GM12865 (cell line): ENCODE results near the gene TIPIN.

ENCODE experiments used
- DNase-seq: peaks from one replicate; pipeline ENCODE4 v3.0.0; 2010; ENCODE audit warnings: low read depth
- H3K4me3 ChIP-seq: 2 replicates; pipeline ENCODE4 v1.5.1; 2011; ENCODE audit warnings: mild to moderate bottlenecking, low read depth, low read length, control low read depth
- TF ChIP-seq, protein P1 (sequence below): IDR thresholded peaks from 2 replicates; pipeline ENCODE4 v1.5.1; 2011; ENCODE audit warnings: low read length, control low read depth, low read depth, inconsistent platforms; ENCODE audit not compliant: insufficient read depth; ENCODE audit errors: missing control alignments

Gene TIPIN

DNA sequence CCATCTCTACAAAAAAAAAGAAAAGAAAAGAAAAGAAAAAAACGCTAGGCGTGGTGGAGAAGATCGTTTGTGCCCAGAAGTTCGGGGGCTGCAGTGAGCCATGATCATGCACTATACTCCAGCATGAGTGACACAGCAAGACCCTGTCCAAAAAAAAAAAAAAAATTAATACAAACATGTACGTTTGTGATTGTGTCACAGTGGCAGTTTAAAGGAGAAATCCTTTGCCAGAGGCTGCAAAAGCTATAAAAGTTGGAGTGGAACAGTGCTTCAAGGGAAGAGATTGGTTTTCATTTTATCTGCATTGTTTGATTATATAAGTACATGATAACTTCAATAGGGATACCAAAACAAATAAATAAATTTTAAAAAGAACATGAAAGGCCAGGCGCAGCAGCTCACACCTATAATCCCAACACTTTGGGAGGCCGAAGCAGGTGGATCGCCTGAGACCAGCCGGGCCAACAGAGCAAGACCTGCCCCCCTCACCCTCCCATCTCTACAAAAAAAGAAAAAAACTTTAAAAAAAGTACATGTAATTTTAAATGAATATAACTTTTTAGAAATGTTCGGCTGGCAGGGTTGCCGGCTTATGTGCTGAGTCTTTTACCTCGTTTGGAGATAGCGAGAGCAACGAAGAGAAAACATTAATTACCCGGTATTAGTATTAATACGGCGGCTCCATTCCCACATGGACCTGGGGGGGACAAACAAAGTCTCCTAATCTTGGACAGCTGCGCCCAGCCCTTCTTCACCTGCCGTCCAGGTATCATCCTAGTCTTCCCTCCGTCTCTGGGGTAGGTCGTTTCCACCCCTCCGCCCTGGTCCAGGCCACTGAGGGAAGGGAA lies 63.7 kb downstream of the TIPIN start:
- TF ChIP-seq, protein P1, sequence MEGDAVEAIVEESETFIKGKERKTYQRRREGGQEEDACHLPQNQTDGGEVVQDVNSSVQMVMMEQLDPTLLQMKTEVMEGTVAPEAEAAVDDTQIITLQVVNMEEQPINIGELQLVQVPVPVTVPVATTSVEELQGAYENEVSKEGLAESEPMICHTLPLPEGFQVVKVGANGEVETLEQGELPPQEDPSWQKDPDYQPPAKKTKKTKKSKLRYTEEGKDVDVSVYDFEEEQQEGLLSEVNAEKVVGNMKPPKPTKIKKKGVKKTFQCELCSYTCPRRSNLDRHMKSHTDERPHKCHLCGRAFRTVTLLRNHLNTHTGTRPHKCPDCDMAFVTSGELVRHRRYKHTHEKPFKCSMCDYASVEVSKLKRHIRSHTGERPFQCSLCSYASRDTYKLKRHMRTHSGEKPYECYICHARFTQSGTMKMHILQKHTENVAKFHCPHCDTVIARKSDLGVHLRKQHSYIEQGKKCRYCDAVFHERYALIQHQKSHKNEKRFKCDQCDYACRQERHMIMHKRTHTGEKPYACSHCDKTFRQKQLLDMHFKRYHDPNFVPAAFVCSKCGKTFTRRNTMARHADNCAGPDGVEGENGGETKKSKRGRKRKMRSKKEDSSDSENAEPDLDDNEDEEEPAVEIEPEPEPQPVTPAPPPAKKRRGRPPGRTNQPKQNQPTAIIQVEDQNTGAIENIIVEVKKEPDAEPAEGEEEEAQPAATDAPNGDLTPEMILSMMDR = no peak
- H3K4me3 ChIP-seq = peak overlapping the region; percentile 69
- no peak for DNase-seq

DNA sequence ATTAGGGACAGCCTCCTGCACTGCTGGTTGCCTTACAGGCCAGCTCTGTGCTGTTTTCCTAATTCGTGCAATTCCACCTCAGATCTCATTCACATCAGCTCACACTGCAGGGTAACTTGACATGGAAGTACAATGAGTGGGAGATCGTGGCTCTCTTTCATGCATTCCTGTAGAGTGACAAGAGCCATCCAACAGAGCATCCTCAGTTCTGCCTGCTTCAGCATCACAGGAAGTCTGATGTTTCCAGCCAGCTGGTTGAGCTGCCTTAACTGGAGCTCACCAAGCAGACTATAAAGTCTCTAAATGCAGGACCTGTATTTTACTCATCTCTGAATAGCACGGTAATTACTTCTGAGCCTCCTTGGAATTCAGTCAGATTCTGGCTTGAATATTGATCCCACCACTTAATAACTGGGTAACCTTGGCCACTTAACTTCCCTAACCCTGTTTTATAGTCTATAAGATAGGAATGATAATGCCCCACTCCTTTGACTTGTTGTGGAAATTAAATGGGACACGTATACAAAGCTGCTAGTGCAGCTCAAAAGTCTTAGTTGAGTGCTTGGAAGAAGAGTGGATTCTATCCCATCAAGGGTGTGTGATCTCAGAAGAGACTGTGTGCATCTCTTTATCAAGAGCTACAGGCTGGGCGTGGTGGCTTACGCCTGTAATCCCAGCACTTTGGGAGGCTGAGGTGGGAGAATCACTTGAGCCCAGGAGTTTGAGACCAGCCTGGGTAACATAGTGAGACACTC lies 64.5 kb downstream of the TIPIN start:
- TF ChIP-seq, protein P1 = no peak
- peak; percentile 2 for DNase-seq
- H3K4me3 ChIP-seq = no peak overlapping the region

DNA sequence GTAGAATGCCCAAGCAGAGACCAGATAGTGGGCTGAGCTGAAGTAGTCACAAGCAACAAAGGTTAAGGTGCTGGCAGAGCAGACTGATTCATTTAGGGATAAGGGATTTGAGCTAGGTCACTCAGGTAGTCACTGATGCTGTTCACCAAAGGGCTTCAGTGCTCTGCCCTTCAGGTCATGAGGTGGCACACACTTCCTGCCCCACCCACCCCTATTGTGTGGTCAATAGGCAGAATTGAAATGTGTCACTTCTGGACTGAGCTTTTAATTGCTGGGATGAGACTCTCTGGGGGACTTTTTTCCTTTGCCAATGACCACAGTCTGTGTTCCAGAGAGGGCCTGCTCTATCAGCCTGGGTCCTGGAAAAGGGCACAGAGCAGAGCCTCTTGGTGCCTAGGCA lies 66.0 kb downstream of the TIPIN start:
- peak; percentile 21 for DNase-seq
- no peak overlapping the region for H3K4me3 ChIP-seq
- TF ChIP-seq, protein P1 = no peak

- DNase-seq = no peak
- TF ChIP-seq, protein P1 = no peak
- H3K4me3 ChIP-seq = no peak overlapping the region
These were observed 66.5 kb downstream of the TIPIN start for GRCh38 chr15:66290007-66290406.

DNA sequence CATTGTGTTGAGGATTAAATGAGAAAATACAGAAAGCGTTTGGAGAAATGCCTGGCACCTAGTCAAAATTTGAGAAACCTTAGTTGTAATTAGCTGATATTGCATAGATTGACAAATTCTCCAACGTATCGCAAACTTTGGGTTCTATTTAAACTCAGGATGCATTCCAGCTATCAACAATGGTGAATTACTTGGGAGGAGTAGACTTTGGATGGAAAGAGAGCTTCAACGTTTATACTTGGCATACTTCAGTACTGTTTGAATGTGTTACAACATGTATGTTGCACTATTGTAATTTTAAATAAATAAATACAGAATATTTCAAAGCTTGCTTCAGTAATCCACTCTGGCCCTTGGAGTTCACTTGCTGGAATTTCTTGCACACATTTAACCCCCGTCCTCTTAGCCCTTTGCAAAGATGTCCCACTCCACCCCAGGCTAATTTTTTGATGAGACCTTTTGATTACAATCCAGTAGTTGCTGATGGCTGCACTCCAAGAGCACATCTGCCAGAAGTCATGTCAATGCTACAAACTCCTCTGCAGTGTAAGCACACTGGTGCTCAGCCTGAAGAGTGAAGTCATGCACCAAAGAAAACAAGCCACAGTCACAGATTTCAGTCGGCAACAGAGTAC lies 67.8 kb downstream of the TIPIN start:
- no peak overlapping the region for H3K4me3 ChIP-seq
- DNase-seq = no peak
- TF ChIP-seq, protein P1 = no peak

GRCh38 chr15:66288093-66288492 lies 68.4 kb downstream of the TIPIN start:
- TF ChIP-seq, protein P1 = no peak
- no peak overlapping the region for H3K4me3 ChIP-seq
- no peak for DNase-seq
